HEK293 (cell line): Measurements from ENCODE around the gene TCERG1L.

Source experiments
- CTCF ChIA-PET: fragments of 350-600 bp; formaldehyde crosslinking; extraction: SDS; loops from one replicate; lab custom pipeline; 2021; ENCODE audit warnings: antibody characterized with exemption; lab: Yijun Ruan, JAX
- POLR2A ChIA-PET: fragments of 300-600 bp; formaldehyde crosslinking; extraction: SDS; loops from one replicate; lab custom pipeline; 2020; ENCODE audit warnings: antibody characterized with exemption, inconsistent platforms; lab: Yijun Ruan, JAX
- H3K27ac ChIP-seq: fragments of 200-500 bp; sonication (Bioruptor generic); 2 replicates; pipeline ENCODE4 v1.5.1; 2014; ENCODE audit warnings: low read depth, low read length, control low read depth, inconsistent platforms; ENCODE audit errors: extremely low read depth
- H3K36me3 ChIP-seq, 2 experiments: fragments of 200-500 bp in 1 of 2; sonication (Bioruptor generic) in 1 of 2; 1 replicate in 1 of 2; 2 replicates in 1 of 2; pipeline ENCODE4 v1.5.1; 2014 to 2017; ENCODE audit warnings: inconsistent platforms in 2 of 2, low read length in 2 of 2; ENCODE audit not compliant: control insufficient read depth in 2 of 2, insufficient read depth in 1 of 2
- H3K4me1 ChIP-seq: fragments of 200-500 bp; sonication (Bioruptor generic); 2 replicates; pipeline ENCODE4 v1.5.1; 2014; ENCODE audit warnings: mild to moderate bottlenecking, low read length, inconsistent platforms; ENCODE audit not compliant: control insufficient read depth, insufficient read depth
- H3K4me3 ChIP-seq: 2 replicates; pipeline ENCODE4 v1.5.1; 2011; ENCODE audit warnings: low read depth, mild to moderate bottlenecking, control low read depth, low read length, moderate library complexity
- H3K9me3 ChIP-seq: fragments of 200-500 bp; sonication (Bioruptor generic); 2 replicates; pipeline ENCODE4 v1.5.1; 2014; ENCODE audit warnings: low read depth, low read length, inconsistent platforms; ENCODE audit not compliant: control insufficient read depth, insufficient read depth
- BCL6B ChIP-seq: fragments of 450-650 bp; formaldehyde crosslinking; IDR thresholded peaks from 2 replicates; pipeline ENCODE4 v1.5.1; 2017; ENCODE audit warnings: missing biosample characterization, missing genetic modification characterization
- INSM2 ChIP-seq: fragments of 450-650 bp; formaldehyde crosslinking; IDR thresholded peaks from 2 replicates; pipeline ENCODE4 v1.5.1; 2016; ENCODE audit warnings: missing biosample characterization, missing genetic modification characterization
- KLF9 ChIP-seq: fragments of 450-650 bp; formaldehyde crosslinking; IDR thresholded peaks from 2 replicates; pipeline ENCODE4 v1.5.1; 2016; ENCODE audit warnings: missing biosample characterization, missing genetic modification characterization, low read depth
- REPIN1 ChIP-seq: fragments of 450-650 bp; formaldehyde crosslinking; IDR thresholded peaks from 2 replicates; pipeline ENCODE4 v1.5.1; 2017; ENCODE audit warnings: missing biosample characterization, missing genetic modification characterization, low read depth
- YY1 ChIP-seq: fragments of 450-650 bp; formaldehyde crosslinking; IDR thresholded peaks from 2 replicates; pipeline ENCODE4 v1.5.1; 2018; ENCODE audit warnings: missing biosample characterization, missing genetic modification characterization
- ZBTB20 ChIP-seq: fragments of 450-650 bp; formaldehyde crosslinking; IDR thresholded peaks from 2 replicates; pipeline ENCODE4 v1.5.1; 2016; ENCODE audit warnings: missing biosample characterization, missing genetic modification characterization
- ZNF2 ChIP-seq: fragments of 450-650 bp; formaldehyde crosslinking; IDR thresholded peaks from 2 replicates; pipeline ENCODE4 v1.5.1; 2016; ENCODE audit warnings: missing biosample characterization, missing genetic modification characterization
- ZNF311 ChIP-seq: fragments of 450-650 bp; formaldehyde crosslinking; IDR thresholded peaks from 2 replicates; pipeline ENCODE4 v1.5.1; 2017; ENCODE audit warnings: missing biosample characterization, missing genetic modification characterization, borderline replicate concordance
- ZNF335 ChIP-seq: fragments of 450-650 bp; formaldehyde crosslinking; conservative IDR thresholded peaks from 2 replicates; pipeline ENCODE4 v1.5.1; 2016; ENCODE audit warnings: missing biosample characterization, missing genetic modification characterization
- ZNF354C ChIP-seq: fragments of 450-650 bp; formaldehyde crosslinking; IDR thresholded peaks from 2 replicates; pipeline ENCODE4 v1.5.1; 2016; ENCODE audit warnings: missing biosample characterization, missing genetic modification characterization, low read depth, borderline replicate concordance
- ZNF366 ChIP-seq: fragments of 450-650 bp; formaldehyde crosslinking; conservative IDR thresholded peaks from 2 replicates; pipeline ENCODE4 v1.5.1; 2016; ENCODE audit warnings: missing biosample characterization, missing genetic modification characterization
- ZNF518A ChIP-seq: fragments of 450-650 bp; formaldehyde crosslinking; conservative IDR thresholded peaks from 2 replicates; pipeline ENCODE4 v1.5.1; 2016; ENCODE audit warnings: low read depth, missing biosample characterization, missing genetic modification characterization
- ZNF571 ChIP-seq: fragments of 450-650 bp; formaldehyde crosslinking; IDR thresholded peaks from 2 replicates; pipeline ENCODE4 v1.5.0; 2017; ENCODE audit warnings: missing biosample characterization, missing genetic modification characterization
- ZNF768 ChIP-seq: fragments of 450-650 bp; formaldehyde crosslinking; IDR thresholded peaks from 2 replicates; pipeline ENCODE4 v1.5.1; 2018; ENCODE audit warnings: missing biosample characterization, mild to moderate bottlenecking, missing genetic modification characterization
- ZXDB ChIP-seq: fragments of 450-650 bp; formaldehyde crosslinking; IDR thresholded peaks from 2 replicates; pipeline ENCODE4 v1.5.1; 2016; ENCODE audit warnings: missing biosample characterization, missing genetic modification characterization
- TF ChIP-seq, protein P1 (sequence below): fragments of 450-650 bp; formaldehyde crosslinking; IDR thresholded peaks from 2 replicates; pipeline ENCODE4 v1.5.1; 2016; ENCODE audit warnings: missing biosample characterization, missing genetic modification characterization, low read depth
- TF ChIP-seq, protein P2 (sequence below): fragments of 450-650 bp; formaldehyde crosslinking; IDR thresholded peaks from 2 replicates; pipeline ENCODE4 v1.5.1; 2016; ENCODE audit warnings: missing biosample characterization, missing genetic modification characterization

TCERG1L gene

GRCh38 chr10:131310551-131311401 is 745 bp downstream of the TCERG1L start:
- no peak overlapping the region for H3K4me3 ChIP-seq
- ChIA-PET POLR2A (no interaction called here), CTCF (no interaction called here)
- H3K9me3 ChIP-seq = no peaks in the 10 kb centered on the region
- no peaks in the 10 kb centered on the region for H3K36me3 ChIP-seq
- TF ChIP-seq BCL6B (tag by site-specific recombination) = no peak
- TF ChIP-seq REPIN1 (tag by site-specific recombination) = no peak
- TF ChIP-seq ZXDB (tag by site-specific recombination) = no peak
- TF ChIP-seq ZNF2 (tag by site-specific recombination) = no peak
- no peak for TF ChIP-seq ZNF354C (tag by site-specific recombination)
- TF ChIP-seq ZNF311 (tag by site-specific recombination) = no peak
- no peak for TF ChIP-seq ZNF518A
- no peak for TF ChIP-seq YY1 (tag by site-specific recombination)
- no peak for TF ChIP-seq ZNF768
- TF ChIP-seq INSM2 = no peak
- no peak for TF ChIP-seq ZNF335
- TF ChIP-seq, protein P1, sequence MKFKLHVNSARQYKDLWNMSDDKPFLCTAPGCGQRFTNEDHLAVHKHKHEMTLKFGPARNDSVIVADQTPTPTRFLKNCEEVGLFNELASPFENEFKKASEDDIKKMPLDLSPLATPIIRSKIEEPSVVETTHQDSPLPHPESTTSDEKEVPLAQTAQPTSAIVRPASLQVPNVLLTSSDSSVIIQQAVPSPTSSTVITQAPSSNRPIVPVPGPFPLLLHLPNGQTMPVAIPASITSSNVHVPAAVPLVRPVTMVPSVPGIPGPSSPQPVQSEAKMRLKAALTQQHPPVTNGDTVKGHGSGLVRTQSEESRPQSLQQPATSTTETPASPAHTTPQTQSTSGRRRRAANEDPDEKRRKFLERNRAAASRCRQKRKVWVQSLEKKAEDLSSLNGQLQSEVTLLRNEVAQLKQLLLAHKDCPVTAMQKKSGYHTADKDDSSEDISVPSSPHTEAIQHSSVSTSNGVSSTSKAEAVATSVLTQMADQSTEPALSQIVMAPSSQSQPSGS (tag by site-specific recombination) = no peak
- TF ChIP-seq, protein P2, sequence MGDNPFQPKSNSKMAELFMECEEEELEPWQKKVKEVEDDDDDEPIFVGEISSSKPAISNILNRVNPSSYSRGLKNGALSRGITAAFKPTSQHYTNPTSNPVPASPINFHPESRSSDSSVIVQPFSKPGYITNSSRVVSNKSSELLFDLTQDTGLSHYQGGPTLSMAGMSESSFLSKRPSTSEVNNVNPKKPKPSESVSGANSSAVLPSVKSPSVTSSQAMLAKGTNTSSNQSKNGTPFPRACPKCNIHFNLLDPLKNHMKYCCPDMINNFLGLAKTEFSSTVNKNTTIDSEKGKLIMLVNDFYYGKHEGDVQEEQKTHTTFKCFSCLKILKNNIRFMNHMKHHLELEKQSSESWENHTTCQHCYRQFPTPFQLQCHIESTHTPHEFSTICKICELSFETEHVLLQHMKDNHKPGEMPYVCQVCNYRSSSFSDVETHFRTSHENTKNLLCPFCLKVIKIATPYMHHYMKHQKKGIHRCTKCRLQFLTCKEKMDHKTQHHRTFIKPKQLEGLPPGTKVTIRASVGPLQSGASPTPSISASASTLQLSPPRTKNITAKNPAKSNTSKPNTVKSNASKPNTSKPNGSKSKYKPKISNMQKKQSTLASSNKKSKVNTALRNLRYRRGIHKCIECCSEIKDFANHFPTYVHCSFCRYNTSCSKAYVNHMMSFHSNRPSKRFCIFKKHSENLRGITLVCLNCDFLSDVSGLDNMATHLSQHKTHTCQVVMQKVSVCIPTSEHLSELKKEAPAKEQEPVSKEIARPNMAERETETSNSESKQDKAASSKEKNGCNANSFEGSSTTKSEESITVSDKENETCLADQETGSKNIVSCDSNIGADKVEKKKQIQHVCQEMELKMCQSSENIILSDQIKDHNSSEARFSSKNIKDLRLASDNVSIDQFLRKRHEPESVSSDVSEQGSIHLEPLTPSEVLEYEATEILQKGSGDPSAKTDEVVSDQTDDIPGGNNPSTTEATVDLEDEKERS (tag by site-specific recombination) = no peak
- no peak for TF ChIP-seq KLF9
- TF ChIP-seq ZNF366 (tag by site-specific recombination) = no peak
- no peak for TF ChIP-seq ZBTB20 (tag by site-specific recombination)
- TF ChIP-seq ZNF571 (tag by site-specific recombination) = no peak
- no peaks in the 10 kb centered on the region for H3K4me1 ChIP-seq
- no peak overlapping the region for H3K27ac ChIP-seq
